ENCODE results near the gene CCDC148. TPM values are rescaled to one million over a fixed set of nuclear protein-coding genes. Genes with fewer than 3 reads are reported as not detected.

Gene CCDC148
- total RNA-seq, 1 experiment from 2014 or later = 0.11 TPM

- Histone ChIP-seq H4K20me1 (ENCODE audit: low read length) (no peaks in the 10 kb centered on the region), H3F3A (ENCODE audit: low read length, unreplicated experiment) (no peaks in the 10 kb centered on the region), H3K4me3 (ENCODE audit: low read length) (no peak overlapping the region), H3K79me2 (ENCODE audit: low read length) (no peaks in the 10 kb centered on the region), H3K9me2 (replicated peaks; ENCODE audit: low read length) (no peaks in the 10 kb centered on the region), H3K27me3 (ENCODE audit: low read length) (no peaks in the 10 kb centered on the region), H3K9me3 (ENCODE audit: low read length) (no peaks in the 10 kb centered on the region), H3K9ac (ENCODE audit: low read length) (no peak overlapping the region), H3K4me2 (ENCODE audit: low read length) (no peak overlapping the region), H3K36me3 (ENCODE audit: low read depth, low read length) (no peaks in the 10 kb centered on the region), H2AFZ (ENCODE audit: low read length) (no peak overlapping the region), H3K27ac (ENCODE audit: low read length) (no peak overlapping the region), H3K4me1 (ENCODE audit: insufficient read depth, low read length) (peaks cover 5% of the 10 kb centered on the region; the same call in 1 of the 2 replicates)
- intact Hi-C loops (cut with micrococcal nuclease) = no loop called here
- DNase-seq (no peak), ATAC-seq (no peak)
- no TSS peak for BruUV-seq (replicated peaks)
- TF ChIP-seq EZH2 (IDR thresholded peaks at IDR 0.05; ENCODE audit: low read length, unreplicated experiment) = no peak
- TF ChIP-seq EZH2phosphoT487 (IDR thresholded peaks at IDR 0.05; ENCODE audit: borderline replicate concordance, low read length) = no peak
- TF ChIP-seq CTCF (conservative IDR thresholded peaks at IDR 0.05; ENCODE audit: low read depth, low read length) = no peak
- ChIA-PET POLR2A (ENCODE audit: unreplicated experiment) (no interaction called here), CTCF (no interaction called here)
Measured at GRCh38 chr2:158393886-158394285, 62.7 kb downstream of the CCDC148 start.

DNA sequence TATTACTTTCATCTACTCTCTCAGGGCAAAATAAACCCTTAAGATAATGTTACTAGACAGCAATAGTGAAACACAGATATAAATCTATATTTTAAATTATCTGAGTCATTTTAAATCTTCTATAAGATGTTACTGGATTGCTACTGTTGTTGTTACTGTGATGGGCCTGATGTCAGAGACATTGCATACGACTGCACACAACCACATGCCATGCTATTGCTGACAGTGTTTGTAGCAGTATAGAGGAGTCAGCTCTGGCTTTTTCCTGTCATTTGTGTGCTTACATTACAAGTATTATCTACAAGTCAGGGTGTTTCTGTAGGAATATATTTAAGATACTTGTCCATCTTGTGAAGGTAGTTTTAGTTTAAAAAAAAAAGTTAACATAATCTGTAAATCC lies 63.9 kb downstream of the CCDC148 start:
- no peaks in the 10 kb centered on the region for H3K9me2 ChIP-seq (replicated peaks; ENCODE audit: low read length)
- no peaks in the 10 kb centered on the region for H3K27me3 ChIP-seq (ENCODE audit: low read length)
- TF ChIP-seq CTCF (conservative IDR thresholded peaks at IDR 0.05; ENCODE audit: low read depth, low read length) (no peak), EZH2 (IDR thresholded peaks at IDR 0.05; ENCODE audit: low read length, unreplicated experiment) (no peak), EZH2phosphoT487 (IDR thresholded peaks at IDR 0.05; ENCODE audit: borderline replicate concordance, low read length) (no peak)
- no TSS peak for BruUV-seq (replicated peaks)
- no peak overlapping the region for H3K27ac ChIP-seq (ENCODE audit: low read length)
- no peaks in the 10 kb centered on the region for H3K79me2 ChIP-seq (ENCODE audit: low read length)
- ChIA-PET CTCF (no interaction called here), POLR2A (ENCODE audit: unreplicated experiment) (no interaction called here)
- ATAC-seq (no peak), DNase-seq (no peak)
- no peak overlapping the region for H3K4me3 ChIP-seq (ENCODE audit: low read length)
- H3K9ac ChIP-seq (ENCODE audit: low read length) = no peak overlapping the region
- H3K36me3 ChIP-seq (ENCODE audit: low read depth, low read length) = no peaks in the 10 kb centered on the region
- H4K20me1 ChIP-seq (ENCODE audit: low read length) = no peaks in the 10 kb centered on the region
- H3F3A ChIP-seq (ENCODE audit: low read length, unreplicated experiment) = no peaks in the 10 kb centered on the region
- intact Hi-C loops (cut with micrococcal nuclease) = no loop called here
- no peak overlapping the region for H3K4me2 ChIP-seq (ENCODE audit: low read length)
- H3K4me1 ChIP-seq (ENCODE audit: insufficient read depth, low read length) = peaks cover 5% of the 10 kb centered on the region; the same call in 1 of the 2 replicates
- no peaks in the 10 kb centered on the region for H3K9me3 ChIP-seq (ENCODE audit: low read length)
- H2AFZ ChIP-seq (ENCODE audit: low read length) = no peak overlapping the region

DNA sequence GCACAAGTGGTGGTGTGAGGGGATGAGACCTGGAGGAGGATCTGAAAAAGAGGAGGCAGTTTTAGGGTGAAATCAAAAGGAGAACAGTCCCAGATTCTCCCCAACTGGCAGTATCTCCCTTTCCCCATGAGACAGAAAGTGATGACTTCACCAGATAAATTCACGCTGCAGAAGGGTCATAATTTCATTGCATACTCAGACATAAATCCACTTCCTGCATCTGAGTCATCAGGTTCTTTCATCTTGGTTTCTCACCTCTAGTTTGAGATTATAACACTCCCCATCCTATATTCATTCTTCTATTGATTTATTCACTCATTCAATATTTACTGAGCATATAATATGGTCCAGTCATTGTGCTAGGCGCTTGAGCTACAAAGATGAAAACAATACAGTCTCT lies 64.7 kb downstream of the CCDC148 start:
- Histone ChIP-seq H3K27ac (ENCODE audit: low read length) (no peak overlapping the region), H3K9me2 (replicated peaks; ENCODE audit: low read length) (no peaks in the 10 kb centered on the region), H4K20me1 (ENCODE audit: low read length) (no peaks in the 10 kb centered on the region), H3K9me3 (ENCODE audit: low read length) (no peaks in the 10 kb centered on the region), H2AFZ (ENCODE audit: low read length) (no peak overlapping the region), H3K27me3 (ENCODE audit: low read length) (no peaks in the 10 kb centered on the region), H3K36me3 (ENCODE audit: low read depth, low read length) (no peaks in the 10 kb centered on the region), H3K4me3 (ENCODE audit: low read length) (no peak overlapping the region), H3K79me2 (ENCODE audit: low read length) (no peaks in the 10 kb centered on the region), H3K9ac (ENCODE audit: low read length) (no peak overlapping the region), H3K4me2 (ENCODE audit: low read length) (no peak overlapping the region), H3F3A (ENCODE audit: low read length, unreplicated experiment) (no peaks in the 10 kb centered on the region), H3K4me1 (ENCODE audit: insufficient read depth, low read length) (peaks cover 5% of the 10 kb centered on the region; the same call in 1 of the 2 replicates)
- ChIA-PET CTCF (no interaction called here), POLR2A (ENCODE audit: unreplicated experiment) (no interaction called here)
- ATAC-seq (peak; percentile 76), DNase-seq (peak; percentile 53)
- no peak for TF ChIP-seq CTCF (conservative IDR thresholded peaks at IDR 0.05; ENCODE audit: low read depth, low read length)
- no peak for TF ChIP-seq EZH2 (IDR thresholded peaks at IDR 0.05; ENCODE audit: low read length, unreplicated experiment)
- no peak for TF ChIP-seq EZH2phosphoT487 (IDR thresholded peaks at IDR 0.05; ENCODE audit: borderline replicate concordance, low read length)
- intact Hi-C loops (cut with micrococcal nuclease) = no loop called here
- no TSS peak for BruUV-seq (replicated peaks)

All from PC-3 (cell line).